ENCODE results near the gene KRT17.
"Not testable (repeated sequence)": the region's sequence is repeated elsewhere in the genome, so short reads cannot be mapped to it uniquely, and the experiment has no call there.

Gene KRT17

GRCh38 chr17:41613277-41614082, 10.9 kb downstream of the KRT17 start:
- no peak for TF ChIP-seq CTCF (IDR thresholded peaks at IDR 0.05; ENCODE audit: control insufficient read depth, insufficient read depth, low read depth, low read length, missing control alignments)
- DNase-seq (ENCODE audit: low read depth): no peak
- H3K4me3 ChIP-seq (ENCODE audit: control insufficient read depth, low read depth, low read length): no peak overlapping the region

GRCh38 chr17:41612376-41613160, 11.8 kb downstream of the KRT17 start, which contains the start of gene KRT16:
Gene KRT16 (minus strand): TSS chr17:41612767. CDS start chr17:41612688, 79 bp downstream.
- not testable (repeated sequence) for DNase-seq (ENCODE audit: low read depth); H3K4me3 ChIP-seq (ENCODE audit: control insufficient read depth, low read depth, low read length)

- DNase-seq (ENCODE audit: low read depth): no peak
- H3K4me3 ChIP-seq (ENCODE audit: control insufficient read depth, low read depth, low read length): no peak overlapping the region
- no peak for TF ChIP-seq CTCF (IDR thresholded peaks at IDR 0.05; ENCODE audit: control insufficient read depth, insufficient read depth, low read depth, low read length, missing control alignments)
These were observed 13.3 kb downstream of the KRT17 start for GRCh38 chr17:41610965-41611640.

GRCh38 chr17:41610061-41610517, 14.3 kb downstream of the KRT17 start:
- TF ChIP-seq CTCF (IDR thresholded peaks at IDR 0.05; ENCODE audit: control insufficient read depth, insufficient read depth, low read depth, low read length, missing control alignments): peak; percentile 47
- not testable (repeated sequence) for DNase-seq (ENCODE audit: low read depth); H3K4me3 ChIP-seq (ENCODE audit: control insufficient read depth, low read depth, low read length)

GRCh38 chr17:41606930-41607329, 17.4 kb downstream of the KRT17 start:
- DNase-seq (ENCODE audit: low read depth); H3K4me3 ChIP-seq (ENCODE audit: control insufficient read depth, low read depth, low read length): not testable (repeated sequence)

- no peak overlapping the region for H3K4me3 ChIP-seq (ENCODE audit: control insufficient read depth, low read depth, low read length)
- no peak for DNase-seq (ENCODE audit: low read depth)
- peak; percentile 7 for TF ChIP-seq CTCF (IDR thresholded peaks at IDR 0.05; ENCODE audit: control insufficient read depth, insufficient read depth, low read depth, low read length, missing control alignments)
These were observed 21.9 kb downstream of the KRT17 start for GRCh38 chr17:41602524-41602923.

GRCh38 chr17:41600318-41600717, 24.1 kb downstream of the KRT17 start:
- no peak for TF ChIP-seq CTCF (IDR thresholded peaks at IDR 0.05; ENCODE audit: control insufficient read depth, insufficient read depth, low read depth, low read length, missing control alignments)
- no peak overlapping the region for H3K4me3 ChIP-seq (ENCODE audit: control insufficient read depth, low read depth, low read length)
- no peak for DNase-seq (ENCODE audit: low read depth)
